SH-SY5Y (cell line): ENCODE data around the gene RAD51B.

Experiments
- GATA2 ChIP-seq: IDR thresholded peaks from 2 replicates; pipeline ENCODE4 v1.6.1; 2011; ENCODE audit warnings: mild to moderate bottlenecking, low read depth, low read length
- GATA3 ChIP-seq: IDR thresholded peaks from 2 replicates; pipeline ENCODE4 v1.6.1; 2011; ENCODE audit warnings: low read depth, mild to moderate bottlenecking, low read length, moderate library complexity

DNA sequence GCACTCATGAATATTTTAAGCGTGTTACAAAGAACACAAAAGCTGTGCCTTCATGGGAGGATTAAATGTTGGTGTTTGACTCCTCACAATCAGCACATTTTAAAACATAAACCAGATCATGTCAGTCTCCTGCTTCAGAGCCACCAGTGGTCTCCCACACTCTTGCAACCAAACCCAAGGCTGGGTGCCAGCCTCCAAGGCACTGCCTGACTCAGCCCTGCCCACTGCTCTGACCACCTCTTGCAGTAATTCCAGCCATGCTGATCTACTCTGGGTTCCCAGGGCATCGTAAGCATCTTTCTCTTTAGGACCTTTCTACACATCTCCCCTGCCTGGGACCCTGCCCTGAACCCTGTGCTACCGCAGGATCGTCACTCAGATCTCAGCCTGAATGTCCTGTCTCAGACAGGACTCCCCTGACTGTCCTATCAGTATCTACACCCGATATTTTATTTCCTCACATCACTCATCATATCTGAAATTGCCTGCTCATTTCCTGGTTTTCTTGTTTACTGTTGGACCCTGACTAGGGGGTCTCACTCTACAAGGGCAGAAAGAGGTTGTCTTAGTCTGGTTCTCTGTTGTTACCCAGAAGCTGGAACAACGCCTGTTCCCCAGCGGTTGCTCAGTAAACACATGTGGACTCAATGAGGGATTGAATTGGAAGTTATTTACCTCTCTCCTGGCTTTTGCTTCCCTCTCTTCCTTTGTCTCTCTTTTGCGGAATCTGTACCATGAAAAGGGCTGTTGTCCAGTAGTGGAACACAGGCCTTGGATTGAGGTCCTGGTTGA lies 449.8 kb downstream of the RAD51B start:
- TF ChIP-seq GATA2 (no peak), GATA3 (no peak)
